Measurements from ENCODE around the gene CMKLR1.
A peak's percentile ranks its signal among the peaks of the same experiment; 100 is the strongest.

The CMKLR1 gene

GRCh38 chr12:108257610-108258106 is 81.5 kb downstream of the CMKLR1 start:
- no peak for DNase-seq

GRCh38 chr12:108257004-108257403 is 82.1 kb downstream of the CMKLR1 start:
- no peak for DNase-seq

- no peak for DNase-seq
Measured at GRCh38 chr12:108255252-108255602, 83.9 kb downstream of the CMKLR1 start.

- no peak for DNase-seq
Measured at GRCh38 chr12:108254517-108255251, 84.4 kb downstream of the CMKLR1 start.

GRCh38 chr12:108254030-108254429 is 85.1 kb downstream of the CMKLR1 start:
- no peak for DNase-seq

GRCh38 chr12:108253540-108253939 is 85.6 kb downstream of the CMKLR1 start:
- DNase-seq: peak; percentile 24

GRCh38 chr12:108252523-108252922 is 86.6 kb downstream of the CMKLR1 start:
- DNase-seq: no peak

- no peak for DNase-seq
Measured at GRCh38 chr12:108248011-108248410, 91.1 kb downstream of the CMKLR1 start.

GRCh38 chr12:108247130-108247529 is 92.0 kb downstream of the CMKLR1 start:
- no peak for DNase-seq

GRCh38 chr12:108241986-108242703 is 97.0 kb downstream of the CMKLR1 start:
- DNase-seq: no peak

GRCh38 chr12:108240928-108241327 is 98.2 kb downstream of the CMKLR1 start:
- DNase-seq: no peak

GRCh38 chr12:108240027-108240785 is 98.9 kb downstream of the CMKLR1 start:
- DNase-seq: no peak

- DNase-seq: no peak
Measured at GRCh38 chr12:108239378-108239777, 99.7 kb downstream of the CMKLR1 start.

GRCh38 chr12:108238474-108238873 is 100.6 kb downstream of the CMKLR1 start:
- no peak for DNase-seq
